Thyroid gland (tissue), 4 donors: Measurements from ENCODE around the gene SIL1.

Experiments
- POLR2A ChIP-seq, 2 donors: fragments of 450-650 bp; IDR thresholded peaks; one replicate each; pipeline ENCODE4 v1.6.1; 2017; ENCODE audit warnings: antibody characterized with exemption in 2 of 2, mild to moderate bottlenecking in 2 of 2, moderate library complexity in 1 of 2
- TF ChIP-seq, protein P1 (sequence below), 6 experiments: fragments of 200-600 bp in 3 of 6; fragments of 450-650 bp in 3 of 6; sonication (generic) in 3 of 6; IDR thresholded peaks; one replicate each; pipeline ENCODE4 v1.5.1; 2016 to 2019; ENCODE audit warnings: antibody characterized with exemption in 6 of 6, mild to moderate bottlenecking in 2 of 6, inconsistent platforms in 1 of 6, moderate library complexity in 1 of 6

DNA sequence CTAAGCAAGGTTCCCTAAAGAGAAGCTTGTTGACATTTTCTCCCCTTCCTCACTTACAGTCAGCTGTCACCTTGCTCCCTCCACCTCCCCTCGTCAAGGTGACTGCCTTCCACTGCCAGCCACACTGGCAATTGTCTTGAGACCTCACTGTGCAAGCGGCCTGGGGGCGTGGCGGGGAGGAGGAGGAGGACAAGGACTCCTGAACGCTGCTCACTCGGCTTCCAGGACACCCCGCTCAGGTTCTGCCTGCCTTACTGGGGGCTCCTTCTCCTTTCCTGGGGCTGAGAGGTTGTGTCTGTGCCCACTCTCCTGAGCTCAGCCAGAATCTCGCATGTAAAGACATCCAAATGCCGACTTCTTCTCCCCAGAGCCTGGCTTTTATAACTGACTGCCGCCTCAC, 262.7 kb downstream of the SIL1 start:
- TF ChIP-seq, protein P1, sequence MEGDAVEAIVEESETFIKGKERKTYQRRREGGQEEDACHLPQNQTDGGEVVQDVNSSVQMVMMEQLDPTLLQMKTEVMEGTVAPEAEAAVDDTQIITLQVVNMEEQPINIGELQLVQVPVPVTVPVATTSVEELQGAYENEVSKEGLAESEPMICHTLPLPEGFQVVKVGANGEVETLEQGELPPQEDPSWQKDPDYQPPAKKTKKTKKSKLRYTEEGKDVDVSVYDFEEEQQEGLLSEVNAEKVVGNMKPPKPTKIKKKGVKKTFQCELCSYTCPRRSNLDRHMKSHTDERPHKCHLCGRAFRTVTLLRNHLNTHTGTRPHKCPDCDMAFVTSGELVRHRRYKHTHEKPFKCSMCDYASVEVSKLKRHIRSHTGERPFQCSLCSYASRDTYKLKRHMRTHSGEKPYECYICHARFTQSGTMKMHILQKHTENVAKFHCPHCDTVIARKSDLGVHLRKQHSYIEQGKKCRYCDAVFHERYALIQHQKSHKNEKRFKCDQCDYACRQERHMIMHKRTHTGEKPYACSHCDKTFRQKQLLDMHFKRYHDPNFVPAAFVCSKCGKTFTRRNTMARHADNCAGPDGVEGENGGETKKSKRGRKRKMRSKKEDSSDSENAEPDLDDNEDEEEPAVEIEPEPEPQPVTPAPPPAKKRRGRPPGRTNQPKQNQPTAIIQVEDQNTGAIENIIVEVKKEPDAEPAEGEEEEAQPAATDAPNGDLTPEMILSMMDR (IDR thresholded peaks at IDR 0.05): no peak
- TF ChIP-seq POLR2A (IDR thresholded peaks at IDR 0.05): no peak
